KMS-11 (cell line): ENCODE data around the gene VDR.
"Not testable (repeated sequence)": the region's sequence is repeated elsewhere in the genome, so short reads cannot be mapped to it uniquely, and the experiment has no call there.

Experiments used
- H2AFZ ChIP-seq: fragments of 200-600 bp; sonication (generic); 2 replicates; pipeline ENCODE4 v1.6.1; 2016; ENCODE audit warnings: antibody characterized with exemption, mixed run types, low read depth
- H3K27ac ChIP-seq: fragments of 200-600 bp; sonication (generic); 2 replicates; pipeline ENCODE4 v1.6.1; 2016; ENCODE audit warnings: mild to moderate bottlenecking, mixed run types
- H3K27me3 ChIP-seq: fragments of 200-600 bp; sonication (generic); 2 replicates; pipeline ENCODE4 v1.6.1; 2017; ENCODE audit warnings: mild to moderate bottlenecking, low read depth, mixed run types, moderate library complexity; ENCODE audit not compliant: insufficient read depth
- H3K36me3 ChIP-seq: fragments of 200-600 bp; sonication (generic); 2 replicates; pipeline ENCODE4 v1.6.1; 2017; ENCODE audit warnings: mild to moderate bottlenecking, mixed run types; ENCODE audit not compliant: insufficient read depth
- H3K4me1 ChIP-seq: fragments of 200-600 bp; sonication (generic); 2 replicates; pipeline ENCODE4 v1.6.1; 2016; ENCODE audit warnings: mild to moderate bottlenecking, low read depth, mixed run types; ENCODE audit not compliant: poor library complexity, severe bottlenecking
- H3K4me2 ChIP-seq: fragments of 200-600 bp; sonication (generic); 2 replicates; pipeline ENCODE4 v1.7.0; 2016; ENCODE audit warnings: mild to moderate bottlenecking, mixed run types
- H3K4me3 ChIP-seq: fragments of 200-600 bp; sonication (generic); IDR thresholded peaks from 2 replicates; pipeline ENCODE4 v1.6.1; 2017; ENCODE audit warnings: low read depth, low read length, mixed read lengths; ENCODE audit not compliant: insufficient read depth
- H3K79me2 ChIP-seq: fragments of 200-600 bp; sonication (generic); 2 replicates; pipeline ENCODE4 v1.6.1; 2016; ENCODE audit warnings: low read depth, mixed run types; ENCODE audit not compliant: insufficient read depth
- H3K9ac ChIP-seq: fragments of 200-600 bp; sonication (generic); 2 replicates; pipeline ENCODE4 v1.6.1; 2016; ENCODE audit warnings: mild to moderate bottlenecking, mixed run types
- H4K20me1 ChIP-seq: fragments of 200-600 bp; sonication (generic); 2 replicates; pipeline ENCODE4 v1.6.1; 2016; ENCODE audit warnings: mild to moderate bottlenecking, mixed run types; ENCODE audit not compliant: insufficient read depth
- CTCF ChIP-seq: fragments of 200-600 bp; sonication (generic); conservative IDR thresholded peaks from 2 replicates; pipeline ENCODE4 v1.6.1; 2017; ENCODE audit warnings: low read depth, mild to moderate bottlenecking, antibody characterized with exemption, low read length, moderate library complexity, mixed read lengths

The VDR gene

GRCh38 chr12:47811072-47811396, 93.8 kb downstream of the VDR start:
- Histone ChIP-seq H3K27me3 (no peaks in the 10 kb centered on the region), H3K27ac (peak overlapping the region; percentile 88), H3K36me3 (no peaks in the 10 kb centered on the region; the same call in 1 of the 2 replicates), H3K4me2 (peak overlapping the region; percentile 95), H3K4me3 (no peak overlapping the region), H3K9ac (peak overlapping the region; percentile 9; the same call in 1 of the 2 replicates), H4K20me1 (no peaks in the 10 kb centered on the region), H3K4me1 (peaks cover 92% of the 10 kb centered on the region), H3K79me2 (peaks cover 88% of the 10 kb centered on the region), H2AFZ (no peak overlapping the region)
- no peak for TF ChIP-seq CTCF

GRCh38 chr12:47809518-47809917, 95.3 kb downstream of the VDR start:
- Histone ChIP-seq H3K9ac (peak overlapping the region; percentile 9; the same call in 1 of the 2 replicates), H3K79me2 (peaks cover 88% of the 10 kb centered on the region), H3K4me2 (peak overlapping the region; percentile 95), H3K27ac (peak overlapping the region; percentile 88), H3K4me1 (peaks cover 90% of the 10 kb centered on the region)
- H2AFZ ChIP-seq, H3K27me3 ChIP-seq, H4K20me1 ChIP-seq, H3K4me3 ChIP-seq, H3K36me3 ChIP-seq: not testable (repeated sequence)

GRCh38 chr12:47808574-47809365, 96.0 kb downstream of the VDR start:
- 0 out of 2 replicates have a peak, but pooled peaks have one; percentile 43 for TF ChIP-seq CTCF
- Histone ChIP-seq H3K27ac (peak overlapping the region; percentile 88), H2AFZ (no peak overlapping the region), H3K79me2 (peaks cover 90% of the 10 kb centered on the region), H3K4me2 (peak overlapping the region; percentile 95), H3K9ac (peak overlapping the region; percentile 54; the same call in 1 of the 2 replicates), H3K4me1 (peaks cover 91% of the 10 kb centered on the region), H3K36me3 (no peaks in the 10 kb centered on the region; the same call in 1 of the 2 replicates), H3K27me3 (no peaks in the 10 kb centered on the region), H3K4me3 (no peak overlapping the region), H4K20me1 (no peaks in the 10 kb centered on the region)

GRCh38 chr12:47808050-47808449, 96.7 kb downstream of the VDR start:
- H4K20me1 ChIP-seq = no peaks in the 10 kb centered on the region
- H3K4me1 ChIP-seq = peaks cover 92% of the 10 kb centered on the region

More at GRCh38 chr12:47808050-47808449, 96.7 kb downstream of the VDR start:
- peak overlapping the region; percentile 95 for H3K4me2 ChIP-seq
- no peaks in the 10 kb centered on the region for H3K27me3 ChIP-seq
- peak overlapping the region; percentile 4 for H3K4me3 ChIP-seq
- TF ChIP-seq CTCF = no peak
- no peak overlapping the region for H2AFZ ChIP-seq
- peaks cover 97% of the 10 kb centered on the region for H3K79me2 ChIP-seq
- H3K36me3 ChIP-seq = no peaks in the 10 kb centered on the region; the same call in 1 of the 2 replicates
- H3K27ac ChIP-seq = peak overlapping the region; percentile 88
- H3K9ac ChIP-seq = peak overlapping the region; percentile 54; the same call in 1 of the 2 replicates
